WTC11 (cell line): ENCODE data around the gene RAB5IF. TPM values are rescaled to one million over a fixed set of nuclear protein-coding genes. Genes with fewer than 3 reads are reported as not detected.

ENCODE experiments used
- ATAC-seq: fragments of 200-7000 bp; cut with Tn5 transposase; 2 replicates; pipeline ENCODE4 v1.10.0; 2021; ENCODE audit warnings: mild to moderate bottlenecking, moderate library complexity
- CTCF ChIA-PET: fragments of 300-600 bp; sonication (Branson Sonifier 250); formaldehyde crosslinking; loops from one replicate; lab custom pipeline; 2021; ENCODE audit warnings: antibody characterized with exemption; lab: Charles Lee
- POLR2A ChIA-PET: fragments of 350-600 bp; sonication (Branson Sonifier 250); formaldehyde crosslinking; loops from one replicate; lab custom pipeline; 2021; ENCODE audit warnings: antibody characterized with exemption; lab: Charles Lee
- DNase-seq: peaks from one replicate; pipeline ENCODE4 v3.0.0; 2021; ENCODE audit warnings: low spot score
- H3K27ac Mint-ChIP-seq: 2 replicates; pipeline ENCODE4 v1.8.0; 2021; ENCODE audit warnings: mixed read lengths
- H3K27me3 Mint-ChIP-seq: 2 replicates; pipeline ENCODE4 v1.8.0; 2021; ENCODE audit warnings: low read depth, mild to moderate bottlenecking, moderate library complexity, mixed read lengths
- H3K36me3 Mint-ChIP-seq: 2 replicates; pipeline ENCODE4 v1.8.0; 2021; ENCODE audit warnings: mixed read lengths
- H3K4me1 Mint-ChIP-seq: 2 replicates; pipeline ENCODE4 v1.8.0; 2022; ENCODE audit warnings: mixed read lengths
- H3K4me3 Mint-ChIP-seq: 2 replicates; pipeline ENCODE4 v1.8.0; 2021; ENCODE audit warnings: mild to moderate bottlenecking, moderate library complexity, mixed read lengths
- H3K9me3 Mint-ChIP-seq: 2 replicates; pipeline ENCODE4 v1.8.0; 2021; ENCODE audit warnings: mixed read lengths
- CBFB ChIP-seq: sonication (generic); formaldehyde crosslinking; IDR thresholded peaks from 2 replicates; pipeline ENCODE4 v1.8.1; 2022; ENCODE audit warnings: mild to moderate bottlenecking, low read depth, missing genetic modification reagents
- ETV6 ChIP-seq: sonication (generic); formaldehyde crosslinking; IDR thresholded peaks from 2 replicates; pipeline ENCODE4 v1.8.1; 2022; ENCODE audit warnings: mild to moderate bottlenecking, missing genetic modification reagents
- FOXK1 ChIP-seq: sonication (generic); formaldehyde crosslinking; IDR thresholded peaks from 2 replicates; pipeline ENCODE4 v1.8.0; 2022; ENCODE audit warnings: mild to moderate bottlenecking, moderate library complexity, missing genetic modification reagents
- FOXP1 ChIP-seq: sonication (generic); formaldehyde crosslinking; IDR thresholded peaks from 2 replicates; pipeline ENCODE4 v1.8.0; 2022; ENCODE audit warnings: missing genetic modification reagents, mild to moderate bottlenecking, moderate library complexity, borderline replicate concordance
- JAZF1 ChIP-seq: fragments of 250-450 bp; sonication (Bioruptor Pico); IDR thresholded peaks from 2 replicates; pipeline ENCODE4 v1.9.0; 2021; ENCODE audit warnings: moderate library complexity, mild to moderate bottlenecking, inconsistent platforms
- MYBL2 ChIP-seq: sonication (generic); formaldehyde crosslinking; IDR thresholded peaks from 2 replicates; pipeline ENCODE4 v1.8.1; 2023; ENCODE audit warnings: mild to moderate bottlenecking, moderate library complexity, missing genetic modification reagents
- NFE2L1 ChIP-seq: sonication (generic); formaldehyde crosslinking; IDR thresholded peaks from 2 replicates; pipeline ENCODE4 v1.8.1; 2023; ENCODE audit warnings: missing genetic modification reagents
- NR2C2 ChIP-seq: sonication (generic); formaldehyde crosslinking; IDR thresholded peaks from 2 replicates; pipeline ENCODE4 v1.8.0; 2022; ENCODE audit warnings: mild to moderate bottlenecking, missing genetic modification reagents
- OVOL2 ChIP-seq: fragments of 250-450 bp; sonication (Bioruptor Pico); IDR thresholded peaks from 2 replicates; pipeline ENCODE4 v1.9.0; 2021; ENCODE audit warnings: mild to moderate bottlenecking, borderline replicate concordance
- SP1 ChIP-seq: sonication (generic); formaldehyde crosslinking; conservative IDR thresholded peaks from 2 replicates; pipeline ENCODE4 v1.8.1; 2022; ENCODE audit warnings: missing genetic modification reagents
- TP53 ChIP-seq: sonication (generic); formaldehyde crosslinking; IDR thresholded peaks from 2 replicates; pipeline ENCODE4 v1.8.1; 2023; ENCODE audit warnings: mild to moderate bottlenecking, missing genetic modification reagents
- ZBTB21 ChIP-seq: sonication (generic); formaldehyde crosslinking; IDR thresholded peaks from 2 replicates; pipeline ENCODE4 v1.8.1; 2023; ENCODE audit warnings: mild to moderate bottlenecking, missing genetic modification reagents, borderline replicate concordance
- ZNF121 ChIP-seq: sonication (generic); formaldehyde crosslinking; IDR thresholded peaks from 2 replicates; pipeline ENCODE4 v1.8.0; 2023; ENCODE audit warnings: missing genetic modification reagents
- total RNA-seq: library from RNA; stranded (reverse); gene quantifications from 3 replicates; pipeline ENCODE4 v1.2.3, GENCODE V29; 2021
- TF ChIP-seq, protein P1 (sequence below): sonication (generic); formaldehyde crosslinking; IDR thresholded peaks from 2 replicates; pipeline ENCODE4 v1.8.0; 2022; ENCODE audit warnings: mild to moderate bottlenecking, missing genetic modification reagents
- TF ChIP-seq, protein P2 (sequence below): sonication (generic); formaldehyde crosslinking; conservative IDR thresholded peaks from 2 replicates; pipeline ENCODE4 v1.8.1; 2022; ENCODE audit warnings: mild to moderate bottlenecking, missing genetic modification reagents
- TF ChIP-seq, protein P3 (sequence below): sonication (generic); formaldehyde crosslinking; IDR thresholded peaks from 2 replicates; pipeline ENCODE4 v1.8.0; 2022; ENCODE audit warnings: mild to moderate bottlenecking, missing genetic modification reagents
- TF ChIP-seq, protein P4 (sequence below): sonication (generic); formaldehyde crosslinking; IDR thresholded peaks from 2 replicates; pipeline ENCODE4 v1.8.0; 2022; ENCODE audit warnings: mild to moderate bottlenecking, missing genetic modification reagents
- TF ChIP-seq, protein P5 (sequence below): fragments of 250-450 bp; sonication (Bioruptor Pico); IDR thresholded peaks from 2 replicates; pipeline ENCODE4 v1.9.0; 2021; ENCODE audit warnings: moderate library complexity, mild to moderate bottlenecking, inconsistent platforms, borderline replicate concordance
- TF ChIP-seq, protein P6 (sequence below): sonication (generic); formaldehyde crosslinking; IDR thresholded peaks from 2 replicates; pipeline ENCODE4 v1.8.0; 2023; ENCODE audit warnings: mild to moderate bottlenecking, missing genetic modification reagents
- TF ChIP-seq, protein P7 (sequence below): sonication (generic); formaldehyde crosslinking; IDR thresholded peaks from 2 replicates; pipeline ENCODE4 v1.8.1; 2023; ENCODE audit warnings: mild to moderate bottlenecking, missing genetic modification reagents, moderate library complexity

RAB5IF gene
- total RNA-seq, 1 experiment from 2014 or later = 88.4 TPM

DNA sequence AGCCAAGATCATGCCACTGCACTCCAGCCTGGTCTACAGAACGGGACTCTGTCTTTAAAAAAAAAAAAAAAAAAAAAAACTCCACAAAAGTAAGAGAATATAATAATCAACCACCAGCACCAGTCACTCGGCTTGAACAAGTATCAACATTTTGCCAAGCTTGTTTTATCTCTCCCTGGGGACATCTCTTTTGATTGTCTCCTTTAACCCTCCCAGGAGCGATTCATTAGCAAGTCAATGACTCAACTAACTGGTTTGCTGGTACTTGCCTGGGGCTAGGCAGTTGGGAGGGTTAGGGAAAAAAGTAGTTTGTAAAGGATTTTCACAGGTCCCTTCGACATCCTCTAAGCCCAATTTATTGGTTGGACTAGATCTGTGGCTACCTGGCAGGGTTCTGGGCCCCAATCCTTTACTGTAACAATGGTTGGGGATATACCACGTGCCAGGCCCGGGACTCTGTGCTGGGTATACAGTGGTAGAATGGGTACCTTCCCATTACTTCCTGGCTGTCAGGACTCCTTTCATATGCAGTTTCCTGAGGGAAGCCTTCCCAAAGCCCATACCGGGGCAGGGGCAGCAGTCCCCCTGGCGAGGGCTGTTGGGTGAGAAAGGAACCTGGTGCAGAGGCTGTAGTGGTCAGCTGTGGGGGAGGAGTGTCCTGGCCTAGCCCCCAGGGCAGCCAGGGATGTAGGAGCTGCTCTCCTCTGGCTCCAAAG is 20.0 kb upstream of the RAB5IF start:
- POLR2A ChIA-PET = interaction anchor here (0.6 to 3.0 kb wide), 6 partner anchors 9 to 1444 kb away, joined by 3 to 54 read pairs (median 6); partner anchors contain the start of genes DSN1, RAB5IF and TGIF2
- no peaks in the 10 kb centered on the region for H3K27me3 Mint-ChIP-seq
- H3K9me3 Mint-ChIP-seq = peaks cover 8% of the 10 kb centered on the region
- ATAC-seq (peak; percentile 88), DNase-seq (peak; percentile 63)
- peaks cover 51% of the 10 kb centered on the region for H3K4me1 Mint-ChIP-seq
- H3K4me3 Mint-ChIP-seq = peak overlapping the region; percentile 46
- CTCF ChIA-PET = interaction anchor here (0.5 to 3.8 kb wide), 19 partner anchors 8 to 383 kb away, joined by 3 to 32 read pairs (median 3); partner anchors contain the start of genes RAB5IF, SLA2 and TGIF2
- TF ChIP-seq FOXP1 (CRISPR knock-in tag) = peak; percentile 51; the same call in 1 of the 2 replicates
- TF ChIP-seq, protein P1, sequence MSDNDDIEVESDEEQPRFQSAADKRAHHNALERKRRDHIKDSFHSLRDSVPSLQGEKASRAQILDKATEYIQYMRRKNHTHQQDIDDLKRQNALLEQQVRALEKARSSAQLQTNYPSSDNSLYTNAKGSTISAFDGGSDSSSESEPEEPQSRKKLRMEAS = peak; percentile 74
- TF ChIP-seq ETV6 (CRISPR knock-in tag) = peak; percentile 80
- TF ChIP-seq, protein P2, sequence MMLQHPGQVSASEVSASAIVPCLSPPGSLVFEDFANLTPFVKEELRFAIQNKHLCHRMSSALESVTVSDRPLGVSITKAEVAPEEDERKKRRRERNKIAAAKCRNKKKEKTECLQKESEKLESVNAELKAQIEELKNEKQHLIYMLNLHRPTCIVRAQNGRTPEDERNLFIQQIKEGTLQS (CRISPR knock-in tag) = no peak
- TF ChIP-seq, protein P3, sequence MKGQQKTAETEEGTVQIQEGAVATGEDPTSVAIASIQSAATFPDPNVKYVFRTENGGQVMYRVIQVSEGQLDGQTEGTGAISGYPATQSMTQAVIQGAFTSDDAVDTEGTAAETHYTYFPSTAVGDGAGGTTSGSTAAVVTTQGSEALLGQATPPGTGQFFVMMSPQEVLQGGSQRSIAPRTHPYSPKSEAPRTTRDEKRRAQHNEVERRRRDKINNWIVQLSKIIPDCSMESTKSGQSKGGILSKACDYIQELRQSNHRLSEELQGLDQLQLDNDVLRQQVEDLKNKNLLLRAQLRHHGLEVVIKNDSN (CRISPR knock-in tag) = peak; percentile 79
- TF ChIP-seq, protein P4, sequence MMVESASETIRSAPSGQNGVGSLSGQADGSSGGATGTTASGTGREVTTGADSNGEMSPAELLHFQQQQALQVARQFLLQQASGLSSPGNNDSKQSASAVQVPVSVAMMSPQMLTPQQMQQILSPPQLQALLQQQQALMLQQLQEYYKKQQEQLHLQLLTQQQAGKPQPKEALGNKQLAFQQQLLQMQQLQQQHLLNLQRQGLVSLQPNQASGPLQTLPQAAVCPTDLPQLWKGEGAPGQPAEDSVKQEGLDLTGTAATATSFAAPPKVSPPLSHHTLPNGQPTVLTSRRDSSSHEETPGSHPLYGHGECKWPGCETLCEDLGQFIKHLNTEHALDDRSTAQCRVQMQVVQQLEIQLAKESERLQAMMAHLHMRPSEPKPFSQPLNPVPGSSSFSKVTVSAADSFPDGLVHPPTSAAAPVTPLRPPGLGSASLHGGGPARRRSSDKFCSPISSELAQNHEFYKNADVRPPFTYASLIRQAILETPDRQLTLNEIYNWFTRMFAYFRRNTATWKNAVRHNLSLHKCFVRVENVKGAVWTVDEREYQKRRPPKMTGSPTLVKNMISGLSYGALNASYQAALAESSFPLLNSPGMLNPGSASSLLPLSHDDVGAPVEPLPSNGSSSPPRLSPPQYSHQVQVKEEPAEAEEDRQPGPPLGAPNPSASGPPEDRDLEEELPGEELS (CRISPR knock-in tag) = peak; percentile 36; the same call in 1 of the 2 replicates
- TF ChIP-seq ZNF121 (CRISPR knock-in tag) = peak; percentile 79
- TF ChIP-seq FOXK1 (CRISPR knock-in tag) = peak; percentile 43; the same call in 1 of the 2 replicates
- TF ChIP-seq CBFB (CRISPR knock-in tag) = 0 out of 2 replicates have a peak, but pooled peaks have one; percentile 26
- 0 out of 2 replicates have a peak, but pooled peaks have one; percentile 41 for TF ChIP-seq MYBL2 (CRISPR knock-in tag)
- TF ChIP-seq, protein P5, sequence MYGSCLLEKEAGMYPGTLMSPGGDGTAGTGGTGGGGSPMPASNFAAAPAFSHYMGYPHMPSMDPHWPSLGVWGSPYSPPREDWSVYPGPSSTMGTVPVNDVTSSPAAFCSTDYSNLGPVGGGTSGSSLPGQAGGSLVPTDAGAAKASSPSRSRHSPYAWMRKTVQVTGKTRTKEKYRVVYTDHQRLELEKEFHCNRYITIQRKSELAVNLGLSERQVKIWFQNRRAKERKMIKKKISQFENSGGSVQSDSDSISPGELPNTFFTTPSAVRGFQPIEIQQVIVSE (CRISPR knock-in tag) = no peak
- TF ChIP-seq, protein P6, sequence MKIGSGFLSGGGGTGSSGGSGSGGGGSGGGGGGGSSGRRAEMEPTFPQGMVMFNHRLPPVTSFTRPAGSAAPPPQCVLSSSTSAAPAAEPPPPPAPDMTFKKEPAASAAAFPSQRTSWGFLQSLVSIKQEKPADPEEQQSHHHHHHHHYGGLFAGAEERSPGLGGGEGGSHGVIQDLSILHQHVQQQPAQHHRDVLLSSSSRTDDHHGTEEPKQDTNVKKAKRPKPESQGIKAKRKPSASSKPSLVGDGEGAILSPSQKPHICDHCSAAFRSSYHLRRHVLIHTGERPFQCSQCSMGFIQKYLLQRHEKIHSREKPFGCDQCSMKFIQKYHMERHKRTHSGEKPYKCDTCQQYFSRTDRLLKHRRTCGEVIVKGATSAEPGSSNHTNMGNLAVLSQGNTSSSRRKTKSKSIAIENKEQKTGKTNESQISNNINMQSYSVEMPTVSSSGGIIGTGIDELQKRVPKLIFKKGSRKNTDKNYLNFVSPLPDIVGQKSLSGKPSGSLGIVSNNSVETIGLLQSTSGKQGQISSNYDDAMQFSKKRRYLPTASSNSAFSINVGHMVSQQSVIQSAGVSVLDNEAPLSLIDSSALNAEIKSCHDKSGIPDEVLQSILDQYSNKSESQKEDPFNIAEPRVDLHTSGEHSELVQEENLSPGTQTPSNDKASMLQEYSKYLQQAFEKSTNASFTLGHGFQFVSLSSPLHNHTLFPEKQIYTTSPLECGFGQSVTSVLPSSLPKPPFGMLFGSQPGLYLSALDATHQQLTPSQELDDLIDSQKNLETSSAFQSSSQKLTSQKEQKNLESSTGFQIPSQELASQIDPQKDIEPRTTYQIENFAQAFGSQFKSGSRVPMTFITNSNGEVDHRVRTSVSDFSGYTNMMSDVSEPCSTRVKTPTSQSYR (CRISPR knock-in tag) = peak; percentile 77
- TF ChIP-seq NFE2L1 (CRISPR knock-in tag) = 0 out of 2 replicates have a peak, but pooled peaks have one; percentile 30
- 0 out of 2 replicates have a peak, but pooled peaks have one; percentile 29 for TF ChIP-seq TP53
- 0 out of 2 replicates have a peak, but pooled peaks have one; percentile 31 for TF ChIP-seq ZBTB21 (CRISPR knock-in tag)
- TF ChIP-seq NR2C2 = no peak
- no peak for TF ChIP-seq JAZF1 (CRISPR knock-in tag)
- TF ChIP-seq OVOL2 = no peak
- TF ChIP-seq SP1 = peak; percentile 66; the same call in 1 of the 2 replicates
- TF ChIP-seq, protein P7, sequence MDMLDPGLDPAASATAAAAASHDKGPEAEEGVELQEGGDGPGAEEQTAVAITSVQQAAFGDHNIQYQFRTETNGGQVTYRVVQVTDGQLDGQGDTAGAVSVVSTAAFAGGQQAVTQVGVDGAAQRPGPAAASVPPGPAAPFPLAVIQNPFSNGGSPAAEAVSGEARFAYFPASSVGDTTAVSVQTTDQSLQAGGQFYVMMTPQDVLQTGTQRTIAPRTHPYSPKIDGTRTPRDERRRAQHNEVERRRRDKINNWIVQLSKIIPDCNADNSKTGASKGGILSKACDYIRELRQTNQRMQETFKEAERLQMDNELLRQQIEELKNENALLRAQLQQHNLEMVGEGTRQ (CRISPR knock-in tag) = peak; percentile 70
- H3K27ac Mint-ChIP-seq = peak overlapping the region; percentile 97
- H3K36me3 Mint-ChIP-seq = peaks cover 49% of the 10 kb centered on the region
